Keratinocyte (primary cell): ENCODE data around the gene VTI1A.

Experiments used
- EZH2 ChIP-seq: IDR thresholded peaks from one replicate; pipeline ENCODE4 v1.6.1; 2012; ENCODE audit warnings: inconsistent platforms, mild to moderate bottlenecking, low read length, moderate library complexity
- TF ChIP-seq, protein P1 (sequence below), 3 experiments: IDR thresholded peaks in 1 of 3; conservative IDR thresholded peaks in 1 of 3; optimal IDR thresholded peaks in 1 of 3; 2 replicates in 2 of 3; 3 replicates in 1 of 3; pipeline versions ENCODE3 to v1.5.1; 2011; ENCODE audit warnings: low read length in 3 of 3, mild to moderate bottlenecking in 3 of 3, moderate library complexity in 2 of 3, control low read depth in 1 of 3, inconsistent platforms in 1 of 3; ENCODE audit not compliant: insufficient read depth in 2 of 3; ENCODE audit errors: extremely low read depth in 1 of 3

DNA sequence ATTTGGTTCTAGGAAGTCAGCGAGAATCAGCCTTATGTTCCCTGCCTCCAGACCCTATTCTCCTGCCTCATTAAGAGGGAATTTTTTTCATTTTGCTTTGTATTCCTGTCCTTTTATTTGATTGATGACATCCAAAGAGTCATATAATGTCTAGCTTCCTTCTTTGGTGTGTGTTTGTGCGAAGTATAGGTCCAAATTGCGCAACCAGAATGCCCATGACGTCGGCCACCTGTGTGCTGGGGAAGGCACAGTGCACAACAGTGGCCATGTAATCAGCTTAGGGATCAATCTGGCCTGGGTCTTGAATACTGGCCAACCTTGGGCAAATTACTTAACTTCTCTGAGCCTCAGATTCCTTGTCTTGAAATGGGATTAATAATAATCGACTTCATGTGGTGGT lies 206.2 kb downstream of the VTI1A start:
- TF ChIP-seq, protein P1, sequence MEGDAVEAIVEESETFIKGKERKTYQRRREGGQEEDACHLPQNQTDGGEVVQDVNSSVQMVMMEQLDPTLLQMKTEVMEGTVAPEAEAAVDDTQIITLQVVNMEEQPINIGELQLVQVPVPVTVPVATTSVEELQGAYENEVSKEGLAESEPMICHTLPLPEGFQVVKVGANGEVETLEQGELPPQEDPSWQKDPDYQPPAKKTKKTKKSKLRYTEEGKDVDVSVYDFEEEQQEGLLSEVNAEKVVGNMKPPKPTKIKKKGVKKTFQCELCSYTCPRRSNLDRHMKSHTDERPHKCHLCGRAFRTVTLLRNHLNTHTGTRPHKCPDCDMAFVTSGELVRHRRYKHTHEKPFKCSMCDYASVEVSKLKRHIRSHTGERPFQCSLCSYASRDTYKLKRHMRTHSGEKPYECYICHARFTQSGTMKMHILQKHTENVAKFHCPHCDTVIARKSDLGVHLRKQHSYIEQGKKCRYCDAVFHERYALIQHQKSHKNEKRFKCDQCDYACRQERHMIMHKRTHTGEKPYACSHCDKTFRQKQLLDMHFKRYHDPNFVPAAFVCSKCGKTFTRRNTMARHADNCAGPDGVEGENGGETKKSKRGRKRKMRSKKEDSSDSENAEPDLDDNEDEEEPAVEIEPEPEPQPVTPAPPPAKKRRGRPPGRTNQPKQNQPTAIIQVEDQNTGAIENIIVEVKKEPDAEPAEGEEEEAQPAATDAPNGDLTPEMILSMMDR (optimal IDR thresholded peaks at IDR 0.05 in 1 of 3, IDR thresholded peaks at IDR 0.05 in 1 of 3, conservative IDR thresholded peaks at IDR 0.05 in 1 of 3; ENCODE audit: extremely low read depth in 1 of 3, insufficient read depth in 2 of 3, low read length in 3 of 3) = no peak
- no peak for TF ChIP-seq EZH2
